Central memory CD8-positive, alpha-beta T cell (primary cell): ENCODE data around the gene VILL.
"Not testable (repeated sequence)": the region's sequence is repeated elsewhere in the genome, so short reads cannot be mapped to it uniquely, and the experiment has no call there.

ENCODE experiments used
- ATAC-seq: fragments of 150-1000 bp; cut with Tn5 transposase; replicated peaks from 2 replicates; pipeline ENCODE4 v1.10.0; 2022; ENCODE audit warnings: mild to moderate bottlenecking, moderate FRiP score, moderate number of reproducible peaks; ENCODE audit not compliant: poor library complexity, severe bottlenecking; ENCODE audit errors: extremely low read depth
- DNase-seq, 2 donors: peaks; one replicate each; pipeline ENCODE4 v3.0.0; 2021; ENCODE audit warnings: low spot score in 2 of 2
- H3K27ac Mint-ChIP-seq: one replicate; pipeline ENCODE4 v1.8.0; 2022; ENCODE audit warnings: low read depth, mild to moderate bottlenecking, moderate library complexity, mixed read lengths
- H3K27me3 Mint-ChIP-seq: one replicate; pipeline ENCODE4 v1.8.0; 2022; ENCODE audit warnings: mixed read lengths
- H3K36me3 Mint-ChIP-seq: one replicate; pipeline ENCODE4 v1.8.0; 2022; ENCODE audit warnings: mild to moderate bottlenecking, moderate library complexity, mixed read lengths; ENCODE audit not compliant: insufficient read depth
- H3K4me1 Mint-ChIP-seq: one replicate; pipeline ENCODE4 v1.8.0; 2022; ENCODE audit warnings: mixed read lengths
- H3K4me3 Mint-ChIP-seq: one replicate; pipeline ENCODE4 v1.8.0; 2022; ENCODE audit warnings: mild to moderate bottlenecking, moderate library complexity, mixed read lengths
- H3K9me3 Mint-ChIP-seq: one replicate; pipeline ENCODE4 v1.8.0; 2022; ENCODE audit warnings: mixed read lengths

The VILL gene

GRCh38 chr3:38033586-38033985 is 43.0 kb downstream of the VILL start:
- H3K27ac Mint-ChIP-seq, H3K4me3 Mint-ChIP-seq, H3K36me3 Mint-ChIP-seq, ATAC-seq, DNase-seq, H3K27me3 Mint-ChIP-seq, H3K9me3 Mint-ChIP-seq: not testable (repeated sequence)
- H3K4me1 Mint-ChIP-seq, result peaks cover 40% of the 10 kb centered on the region

- not testable (repeated sequence) for DNase-seq, ATAC-seq, H3K9me3 Mint-ChIP-seq, H3K4me3 Mint-ChIP-seq, H3K27ac Mint-ChIP-seq, H3K27me3 Mint-ChIP-seq
- Mint-ChIP-seq H3K4me1 (peaks cover 45% of the 10 kb centered on the region), H3K36me3 (peaks cover 11% of the 10 kb centered on the region)
These were observed 43.7 kb downstream of the VILL start for GRCh38 chr3:38034335-38034734.

- Mint-ChIP-seq H3K9me3 (peaks cover 8% of the 10 kb centered on the region), H3K27ac (peak overlapping the region; percentile 81), H3K36me3 (peaks cover 19% of the 10 kb centered on the region), H3K4me1 (peaks cover 49% of the 10 kb centered on the region), H3K27me3 (no peaks in the 10 kb centered on the region), H3K4me3 (no peak overlapping the region)
- no peak for ATAC-seq
- DNase-seq, result no peak
These were observed 45.7 kb downstream of the VILL start for GRCh38 chr3:38036286-38036685.

- H3K27me3 Mint-ChIP-seq, result no peaks in the 10 kb centered on the region
- H3K36me3 Mint-ChIP-seq, result peaks cover 19% of the 10 kb centered on the region
- ATAC-seq, result no peak
- no peak overlapping the region for H3K4me3 Mint-ChIP-seq
- DNase-seq, result no peak
- peaks cover 43% of the 10 kb centered on the region for H3K4me1 Mint-ChIP-seq
- H3K9me3 Mint-ChIP-seq, result peaks cover 8% of the 10 kb centered on the region
- H3K27ac Mint-ChIP-seq, result peak overlapping the region; percentile 81
These were observed 46.3 kb downstream of the VILL start for GRCh38 chr3:38036906-38037305.

GRCh38 chr3:38038447-38038911 is 47.9 kb downstream of the VILL start:
- Mint-ChIP-seq H3K27me3 (no peaks in the 10 kb centered on the region), H3K9me3 (peaks cover 8% of the 10 kb centered on the region), H3K4me1 (peaks cover 34% of the 10 kb centered on the region), H3K4me3 (peak overlapping the region; percentile 70), H3K27ac (peak overlapping the region; percentile 98), H3K36me3 (peaks cover 19% of the 10 kb centered on the region)
- DNase-seq, result no peak
- peak; percentile 35 for ATAC-seq

GRCh38 chr3:38039101-38039898 is 48.7 kb downstream of the VILL start, which contains the start of gene DLEC1:
DLEC1 (plus strand) TSS chr3:38039208; CDS start chr3:38039226, 18 bp downstream.
- ATAC-seq (peak; percentile 76), DNase-seq (peak; percentile 73 to 83)
- peaks cover 33% of the 10 kb centered on the region for H3K4me1 Mint-ChIP-seq
- peak within 1 kb of the TSS; percentile 98 for H3K27ac Mint-ChIP-seq
- peak within 1 kb of the TSS; percentile 70 for H3K4me3 Mint-ChIP-seq
- peaks cover 19% of the 10 kb centered on the region for H3K36me3 Mint-ChIP-seq
- peaks cover 8% of the 10 kb centered on the region for H3K9me3 Mint-ChIP-seq
- no peaks in the 10 kb centered on the region for H3K27me3 Mint-ChIP-seq

GRCh38 chr3:38039899-38040261 is 49.3 kb downstream of the VILL start:
- Mint-ChIP-seq H3K27me3 (no peaks in the 10 kb centered on the region), H3K4me3 (peak overlapping the region; percentile 70), H3K4me1 (peaks cover 33% of the 10 kb centered on the region), H3K36me3 (peaks cover 19% of the 10 kb centered on the region), H3K27ac (peak overlapping the region; percentile 98), H3K9me3 (peaks cover 8% of the 10 kb centered on the region)
- DNase-seq (peak; percentile 38 to 44), ATAC-seq (peak; percentile 28)

GRCh38 chr3:38040401-38040800 is 49.8 kb downstream of the VILL start:
- no peak for DNase-seq
- peaks cover 19% of the 10 kb centered on the region for H3K36me3 Mint-ChIP-seq
- no peak for ATAC-seq
- peaks cover 33% of the 10 kb centered on the region for H3K4me1 Mint-ChIP-seq
- peak overlapping the region; percentile 98 for H3K27ac Mint-ChIP-seq
- H3K9me3 Mint-ChIP-seq, result peaks cover 8% of the 10 kb centered on the region
- H3K4me3 Mint-ChIP-seq, result peak overlapping the region; percentile 70
- H3K27me3 Mint-ChIP-seq, result no peaks in the 10 kb centered on the region

- no peak for DNase-seq
- Mint-ChIP-seq H3K36me3 (peaks cover 20% of the 10 kb centered on the region), H3K9me3 (peaks cover 3% of the 10 kb centered on the region), H3K4me3 (no peak overlapping the region), H3K4me1 (peaks cover 18% of the 10 kb centered on the region), H3K27me3 (no peaks in the 10 kb centered on the region), H3K27ac (no peak overlapping the region)
- ATAC-seq, result no peak
These were observed 52.9 kb downstream of the VILL start for GRCh38 chr3:38043486-38043885.

GRCh38 chr3:38046027-38046426 is 55.4 kb downstream of the VILL start:
- Mint-ChIP-seq H3K27ac (no peak overlapping the region), H3K36me3 (peaks cover 4% of the 10 kb centered on the region), H3K4me3 (no peak overlapping the region), H3K9me3 (no peaks in the 10 kb centered on the region), H3K4me1 (no peaks in the 10 kb centered on the region), H3K27me3 (no peaks in the 10 kb centered on the region)
- no peak for DNase-seq
- ATAC-seq, result no peak

- Mint-ChIP-seq H3K9me3 (no peaks in the 10 kb centered on the region), H3K4me1 (no peaks in the 10 kb centered on the region), H3K27ac (no peak overlapping the region), H3K36me3 (peaks cover 4% of the 10 kb centered on the region), H3K27me3 (no peaks in the 10 kb centered on the region), H3K4me3 (no peak overlapping the region)
- DNase-seq (no peak), ATAC-seq (no peak)
These were observed 56.2 kb downstream of the VILL start for GRCh38 chr3:38046821-38047220.

- Mint-ChIP-seq H3K36me3 (peaks cover 4% of the 10 kb centered on the region), H3K4me1 (no peaks in the 10 kb centered on the region), H3K9me3 (no peaks in the 10 kb centered on the region), H3K27ac (no peak overlapping the region), H3K4me3 (no peak overlapping the region), H3K27me3 (no peaks in the 10 kb centered on the region)
- no peak for ATAC-seq
- DNase-seq, result no peak
These were observed 57.3 kb downstream of the VILL start for GRCh38 chr3:38047896-38048295.
